ENCODE data around the gene SPP2.

SPP2 gene, protein sequence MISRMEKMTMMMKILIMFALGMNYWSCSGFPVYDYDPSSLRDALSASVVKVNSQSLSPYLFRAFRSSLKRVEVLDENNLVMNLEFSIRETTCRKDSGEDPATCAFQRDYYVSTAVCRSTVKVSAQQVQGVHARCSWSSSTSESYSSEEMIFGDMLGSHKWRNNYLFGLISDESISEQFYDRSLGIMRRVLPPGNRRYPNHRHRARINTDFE

DNA sequence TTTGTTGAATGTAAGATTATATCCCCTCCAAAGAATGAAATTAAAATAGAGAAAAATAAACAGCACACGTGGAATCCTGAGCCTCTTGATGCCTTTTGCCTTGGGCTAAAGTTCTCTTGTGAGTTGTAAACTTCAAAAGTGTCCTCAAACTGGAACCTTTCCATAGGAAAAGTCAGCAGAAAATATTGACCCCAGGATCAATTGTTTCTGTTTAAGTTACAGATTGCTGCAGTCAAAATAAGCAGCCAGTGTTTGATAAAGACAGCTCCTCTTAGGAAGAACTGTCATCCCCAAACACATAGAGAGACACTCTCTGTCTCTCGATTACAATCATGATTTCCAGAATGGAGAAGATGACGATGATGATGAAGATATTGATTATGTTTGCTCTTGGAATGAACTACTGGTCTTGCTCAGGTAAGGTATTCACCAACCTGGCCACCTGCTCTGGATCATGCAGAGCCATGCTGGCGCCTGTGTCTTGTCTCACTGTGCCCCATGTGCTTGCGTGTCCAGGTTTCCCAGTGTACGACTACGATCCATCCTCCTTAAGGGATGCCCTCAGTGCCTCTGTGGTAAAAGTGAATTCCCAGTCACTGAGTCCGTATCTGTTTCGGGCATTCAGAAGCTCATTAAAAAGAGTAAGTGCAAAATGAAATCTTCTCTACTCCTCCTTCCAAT is at the start of gene SPP2:
Gene SPP2, plus strand, starts transcription at position 248 of the 681 bp plus-strand sequence. Its CDS starts 85 bp downstream, at position 333.
- DNase-seq, result no peak

DNA sequence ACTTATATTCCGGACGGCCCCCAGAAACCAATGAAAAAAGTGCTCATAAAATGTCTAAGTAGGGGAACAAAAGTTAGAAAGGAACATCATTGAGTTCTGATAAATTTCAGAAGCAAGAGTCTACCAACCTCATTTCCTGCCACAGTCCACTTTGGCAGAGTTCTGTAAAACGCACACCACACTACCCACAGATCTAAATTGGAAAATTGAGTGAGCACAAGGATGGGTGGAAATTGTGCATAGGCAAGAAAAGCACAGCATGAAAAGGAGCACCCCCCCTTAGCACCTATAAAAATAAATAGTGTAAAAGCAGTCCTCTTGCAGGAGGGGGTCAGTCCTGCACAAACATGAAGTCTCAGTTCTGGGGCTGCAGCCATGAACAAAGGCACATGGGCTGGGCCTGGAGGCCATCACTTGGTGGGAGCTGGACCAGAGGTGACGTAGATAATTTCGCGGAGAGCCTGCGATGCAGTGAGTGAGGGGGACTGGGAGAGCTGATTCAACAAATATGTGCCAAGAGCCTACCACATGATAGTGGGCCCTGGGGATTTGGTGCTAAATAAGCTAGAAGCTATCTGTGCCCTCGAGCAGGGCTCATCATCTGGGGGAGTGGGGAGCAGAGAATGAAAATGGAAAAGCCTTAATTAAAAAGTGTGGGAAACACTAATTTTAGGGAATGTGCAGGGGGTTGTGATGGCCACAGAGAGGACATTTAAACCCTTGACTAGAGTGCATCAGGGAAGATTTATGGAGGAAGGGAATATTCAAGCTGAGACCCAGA is 48.9 kb upstream of the SPP2 start:
- no peak for DNase-seq

DNA sequence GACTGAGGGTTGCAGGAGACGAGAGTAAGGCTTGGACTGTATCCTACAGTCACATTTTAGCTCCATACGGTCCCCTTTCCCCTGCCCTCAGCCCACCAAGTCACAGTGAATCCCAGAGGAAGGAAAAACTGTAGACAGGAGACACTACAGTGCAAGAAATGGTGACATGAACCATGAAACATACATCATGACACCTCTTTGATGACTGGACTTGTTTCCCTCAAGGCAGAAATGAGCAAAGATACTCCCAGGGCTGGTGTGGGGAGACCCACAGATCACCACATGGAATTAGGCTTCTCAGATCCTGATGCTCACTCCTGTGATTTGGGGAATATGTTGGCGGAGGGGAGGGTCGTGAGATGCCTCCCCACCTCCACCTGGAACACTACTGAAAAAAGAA is 48.2 kb upstream of the SPP2 start:
- DNase-seq, result no peak

DNA sequence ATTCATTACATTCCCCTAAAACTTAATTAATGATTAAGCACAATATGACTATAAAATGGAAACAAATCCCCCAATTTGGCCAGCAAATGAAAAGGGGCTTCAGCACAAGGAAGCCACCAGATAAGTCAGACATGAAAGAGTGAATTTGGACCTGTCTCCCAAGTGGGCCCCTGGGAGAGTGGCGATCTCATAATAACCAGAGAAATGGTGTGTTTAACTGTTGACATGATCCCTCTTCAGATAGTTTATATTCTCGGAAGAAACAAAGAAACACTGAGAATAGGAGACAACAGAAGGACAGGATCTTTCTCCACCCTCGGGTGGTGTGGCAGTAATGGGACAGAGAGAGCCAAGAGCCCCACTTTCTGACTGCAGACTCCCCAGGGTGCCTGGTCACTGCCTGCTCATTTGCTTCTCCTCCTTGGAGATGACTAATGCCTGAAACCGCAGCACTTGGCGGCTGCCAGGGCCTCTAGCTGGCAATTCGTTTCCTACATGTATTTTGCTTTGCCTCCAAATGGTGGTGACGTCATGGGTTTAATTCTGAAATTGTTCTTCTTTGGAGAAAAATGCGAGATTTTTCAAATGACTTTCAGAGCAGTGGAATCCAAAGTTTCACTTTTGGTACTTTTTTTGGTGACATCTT is 46.4 kb upstream of the SPP2 start:
- DNase-seq, result no peak

DNA sequence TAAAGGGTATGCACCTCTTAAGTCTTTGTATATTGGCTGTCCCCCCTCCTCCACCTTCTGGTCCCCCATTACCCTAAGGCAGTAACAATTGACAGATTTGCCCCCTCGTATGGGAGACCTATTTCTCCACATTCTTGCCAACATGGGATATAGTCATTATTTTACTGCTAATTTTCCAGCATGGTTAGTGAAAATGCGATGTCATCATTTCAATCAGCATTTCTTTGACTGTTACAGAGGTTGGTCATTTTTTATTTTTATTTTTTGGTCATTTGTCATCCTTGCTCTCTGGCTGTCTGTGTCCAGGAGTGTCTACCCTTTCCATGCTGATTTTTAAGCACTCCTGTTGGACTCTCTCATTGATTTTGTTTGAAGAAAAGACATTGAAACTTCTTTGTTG is 45.4 kb upstream of the SPP2 start:
- DNase-seq, result no peak

DNA sequence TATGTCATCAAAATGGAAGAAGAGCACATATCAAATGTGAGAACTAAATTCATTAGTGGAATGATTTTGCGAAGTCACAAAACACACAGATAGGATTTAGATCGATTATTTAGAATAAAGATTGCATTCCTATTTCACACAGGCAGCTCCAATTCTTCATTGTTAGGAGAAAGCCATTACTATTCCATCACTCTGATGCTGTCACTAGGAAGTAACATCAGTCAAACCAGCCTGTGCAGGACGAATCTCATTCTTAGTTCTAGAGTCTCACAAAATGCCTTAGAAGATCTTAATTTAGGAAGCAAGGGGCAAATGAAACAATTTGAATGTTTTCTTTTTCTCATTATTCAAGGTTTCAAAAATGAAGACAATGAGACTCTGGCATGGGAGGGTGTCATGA is 44.0 kb upstream of the SPP2 start:
- DNase-seq, result no peak

DNA sequence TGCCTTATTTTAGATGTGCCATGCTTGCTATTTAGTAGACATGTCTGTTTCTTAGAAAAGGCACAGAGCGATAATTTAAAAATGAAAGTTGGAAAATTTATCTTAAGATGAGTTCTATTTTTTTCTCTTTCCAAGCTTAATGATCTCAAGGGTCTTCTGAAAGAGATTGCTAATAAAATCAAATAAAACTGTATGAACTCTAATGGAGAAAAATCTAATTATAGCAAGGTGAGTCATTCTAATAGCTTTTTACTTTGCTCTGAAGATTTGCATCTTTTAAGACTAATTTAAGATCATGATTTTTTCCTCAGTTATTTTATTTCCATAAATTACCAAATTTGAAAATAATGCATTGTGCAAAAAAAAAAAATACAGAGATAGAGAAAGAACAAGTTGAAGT is 36.1 kb upstream of the SPP2 start:
- DNase-seq, result no peak

DNA sequence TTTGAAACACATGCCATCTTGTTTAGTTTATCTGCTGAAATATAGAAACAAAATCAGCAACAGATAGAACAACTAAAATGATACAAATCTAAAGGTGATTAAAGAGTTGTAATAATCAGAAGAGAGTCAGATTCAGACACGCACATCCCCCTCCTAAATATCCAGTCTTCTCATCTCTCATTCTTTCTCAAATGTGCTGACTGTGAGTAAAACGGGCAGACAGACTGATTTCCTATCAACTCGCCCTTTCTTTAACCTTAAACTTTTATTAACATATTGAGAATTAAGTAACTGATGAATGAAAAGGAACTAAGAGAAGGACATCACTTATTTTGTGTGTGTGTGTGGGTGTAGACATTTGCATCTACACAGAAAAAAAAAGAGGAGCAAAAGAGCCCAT is 34.6 kb upstream of the SPP2 start:
- no peak for DNase-seq

DNA sequence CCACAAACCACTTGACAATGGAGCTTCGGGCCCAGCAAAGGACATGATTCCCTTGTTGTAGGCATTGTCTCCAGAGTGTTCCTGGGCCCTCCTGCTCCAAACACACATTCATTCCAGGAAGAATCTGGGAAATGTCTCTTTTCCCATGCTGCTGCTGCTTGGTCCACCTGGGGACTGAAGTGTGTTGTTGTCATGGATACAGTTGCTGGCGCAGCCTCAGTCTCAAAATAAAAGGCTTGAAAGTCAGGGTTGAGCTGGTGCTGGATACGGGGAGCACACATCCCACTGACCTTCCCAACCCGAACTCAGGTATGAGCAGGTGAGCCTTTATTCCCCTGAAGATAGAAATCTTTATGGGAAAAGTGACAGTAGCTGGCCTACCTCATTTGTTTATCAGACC is 30.6 kb upstream of the SPP2 start:
- DNase-seq, result no peak

DNA sequence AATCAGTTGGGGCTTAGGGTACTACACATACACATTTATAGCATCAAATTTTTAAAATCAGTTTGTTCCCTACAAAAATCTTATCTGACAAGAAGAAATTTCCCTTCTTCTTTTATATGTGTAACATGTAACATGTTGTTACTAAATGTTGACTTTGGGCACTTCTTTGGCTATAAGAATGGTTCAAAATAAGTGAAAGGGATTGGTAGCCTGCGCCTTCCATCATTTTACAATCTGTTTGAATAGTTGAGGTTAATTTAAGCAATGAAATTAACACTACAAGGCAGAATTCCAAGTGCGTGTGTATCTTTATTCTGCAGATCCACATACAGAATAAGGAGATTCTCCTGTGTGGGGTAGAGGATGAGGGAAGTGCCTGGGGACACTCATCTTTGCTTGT is 30.2 kb upstream of the SPP2 start:
- no peak for DNase-seq

DNA sequence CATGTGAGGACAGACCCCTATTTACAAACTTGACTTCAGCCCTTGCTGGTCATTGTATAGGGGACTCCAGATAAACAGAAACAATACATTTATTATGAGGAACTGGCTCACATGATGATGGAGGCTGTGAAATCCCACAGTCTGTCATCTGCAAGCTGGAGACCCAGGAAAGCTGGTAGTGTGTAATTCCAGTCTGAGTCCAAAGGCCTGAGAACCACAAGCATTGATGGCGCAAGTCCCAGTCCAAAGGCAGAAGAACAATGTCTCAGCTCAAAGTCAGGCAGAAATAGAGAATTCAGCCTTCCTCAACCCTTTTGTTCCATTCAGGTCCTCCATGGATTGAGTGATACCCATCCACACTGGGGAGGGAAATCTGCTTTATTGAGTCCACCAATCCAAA is 28.1 kb upstream of the SPP2 start:
- DNase-seq, result no peak

DNA sequence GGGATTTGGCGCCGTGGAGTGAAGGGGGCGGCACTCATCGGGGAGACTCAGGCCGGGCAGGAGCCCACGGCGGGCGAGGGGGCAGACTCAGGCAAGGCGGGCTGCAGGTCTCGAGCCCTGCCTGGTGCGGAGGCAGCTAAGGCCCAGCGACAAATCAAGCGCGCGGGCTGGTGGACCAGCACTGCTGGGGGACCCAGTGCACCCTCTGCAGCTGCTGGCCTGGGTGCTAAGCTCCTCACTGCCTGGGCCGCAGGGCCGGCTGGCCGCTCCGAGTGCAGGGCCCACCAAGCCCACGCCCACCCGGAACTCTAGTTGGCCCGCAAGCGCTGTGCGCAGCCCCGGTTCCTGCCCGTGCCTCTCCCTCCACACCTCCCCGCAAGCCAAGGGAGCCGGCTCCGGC is 26.2 kb upstream of the SPP2 start:
- no peak for DNase-seq

DNA sequence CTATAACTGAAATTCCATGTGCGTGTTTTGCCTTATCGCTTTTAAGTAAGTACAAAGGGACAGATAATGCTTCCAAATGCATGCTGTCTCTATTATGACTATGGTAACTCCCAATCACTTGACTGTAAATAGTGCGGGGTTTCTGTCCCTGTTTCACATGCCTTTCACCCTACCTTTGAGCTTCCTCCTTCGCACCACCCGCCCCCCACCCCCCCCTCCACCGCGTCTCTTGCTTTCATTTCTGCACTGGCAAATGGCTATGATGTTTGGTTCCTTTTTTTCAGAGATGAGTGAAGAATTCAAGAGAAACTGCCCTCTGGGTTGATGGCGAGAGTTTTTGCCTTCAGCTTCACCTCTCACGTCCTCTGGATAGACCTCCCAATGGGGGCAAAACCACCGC is 25.0 kb upstream of the SPP2 start:
- no peak for DNase-seq

DNA sequence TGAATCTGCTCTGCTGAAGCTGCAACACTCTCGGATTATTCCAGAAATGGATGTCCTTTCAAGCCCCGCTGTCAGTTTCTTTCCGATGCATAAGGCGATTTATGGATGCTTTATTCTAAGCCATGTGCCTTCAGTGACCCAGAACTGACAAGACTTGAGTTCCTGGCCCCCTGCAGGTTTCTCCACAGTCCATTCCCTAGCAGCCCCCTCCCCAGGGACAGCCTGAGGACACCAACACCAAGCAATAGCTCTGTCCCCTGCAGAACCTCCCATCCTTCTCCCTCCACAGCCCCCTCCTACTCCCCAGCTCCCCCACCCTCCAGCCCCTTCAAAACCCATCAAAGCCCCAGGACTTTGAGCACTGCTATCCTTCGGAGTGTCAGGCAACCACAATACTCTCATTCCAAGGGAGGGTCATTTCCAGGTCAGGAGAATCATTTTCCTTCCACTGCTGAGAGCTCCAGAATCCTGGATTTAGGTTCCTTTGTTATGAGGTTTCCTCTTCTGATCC is 24.6 kb upstream of the SPP2 start:
- no peak for DNase-seq

DNA sequence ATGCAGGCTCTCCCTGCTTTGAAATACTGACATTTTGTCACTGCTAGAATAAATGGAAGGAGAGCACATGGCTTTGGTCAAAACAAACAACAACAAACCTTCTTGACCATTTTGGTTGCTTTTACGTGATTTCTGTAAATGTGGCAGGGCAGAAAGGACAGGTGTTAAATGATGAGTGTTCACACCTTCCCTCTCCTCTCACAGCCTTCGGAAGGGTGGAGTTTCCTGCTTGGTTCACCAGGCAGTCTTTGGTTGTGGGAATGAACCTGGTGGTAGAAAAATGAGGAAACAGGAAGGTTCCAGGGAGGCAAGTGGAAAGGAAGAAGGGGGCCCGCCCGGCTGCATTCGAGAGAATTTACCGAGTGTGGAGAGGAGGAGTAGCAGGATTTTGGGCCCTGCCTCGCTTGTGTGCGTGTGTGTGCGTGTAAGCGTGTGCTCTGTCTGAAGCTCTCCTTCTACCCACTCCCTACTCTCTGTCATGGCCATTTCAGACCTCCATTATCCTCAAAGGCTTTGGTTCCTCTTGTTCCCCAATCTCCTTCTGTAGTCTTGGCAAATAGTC is 23.7 kb upstream of the SPP2 start:
- no peak for DNase-seq

DNA sequence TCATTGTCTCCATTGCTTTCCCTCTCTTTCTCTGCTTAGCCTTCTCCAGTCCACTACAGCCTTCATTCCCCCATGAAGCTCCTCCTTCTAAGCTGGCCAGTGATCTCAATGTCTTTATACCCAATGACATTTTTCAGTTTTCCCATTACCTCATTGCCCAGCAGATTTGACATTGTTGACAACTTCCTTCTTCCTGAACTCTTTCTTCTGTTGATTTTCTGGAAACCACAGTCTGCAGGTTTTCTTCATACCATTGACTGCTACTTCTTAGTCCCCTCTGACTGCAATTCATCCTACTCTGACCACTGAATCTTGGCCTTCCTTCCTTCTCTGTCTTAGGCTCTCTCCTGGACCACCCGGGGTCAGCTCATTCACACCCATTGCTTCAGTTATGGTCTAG is 22.9 kb upstream of the SPP2 start:
- DNase-seq, result no peak

DNA sequence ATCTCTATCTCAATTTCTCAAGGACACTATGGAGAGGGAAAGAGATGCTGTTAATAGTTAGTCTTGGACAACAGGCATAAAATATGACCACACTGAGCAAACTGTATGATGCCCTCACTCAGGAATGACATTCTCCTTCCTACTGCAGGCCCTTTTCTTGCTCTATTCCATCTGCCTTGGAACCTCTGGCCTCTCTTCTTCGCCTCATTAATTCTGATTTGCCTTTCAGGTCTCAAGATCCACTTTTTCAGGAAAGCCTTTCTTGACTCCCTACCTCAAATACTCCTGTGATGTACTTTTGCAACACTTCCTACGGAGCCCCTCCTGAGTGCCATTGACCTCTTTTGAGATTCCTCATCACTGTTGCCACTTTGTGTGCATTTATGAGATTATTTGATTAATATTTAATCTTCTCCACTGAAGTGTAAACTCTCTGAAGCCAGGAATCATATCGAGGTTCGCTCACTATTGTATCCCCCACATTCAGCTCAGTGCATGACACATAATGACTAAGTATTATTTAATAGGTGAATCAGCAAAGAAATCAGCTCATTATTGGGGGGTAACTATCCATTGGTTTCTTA is 21.3 kb upstream of the SPP2 start:
- DNase-seq, result no peak

DNA sequence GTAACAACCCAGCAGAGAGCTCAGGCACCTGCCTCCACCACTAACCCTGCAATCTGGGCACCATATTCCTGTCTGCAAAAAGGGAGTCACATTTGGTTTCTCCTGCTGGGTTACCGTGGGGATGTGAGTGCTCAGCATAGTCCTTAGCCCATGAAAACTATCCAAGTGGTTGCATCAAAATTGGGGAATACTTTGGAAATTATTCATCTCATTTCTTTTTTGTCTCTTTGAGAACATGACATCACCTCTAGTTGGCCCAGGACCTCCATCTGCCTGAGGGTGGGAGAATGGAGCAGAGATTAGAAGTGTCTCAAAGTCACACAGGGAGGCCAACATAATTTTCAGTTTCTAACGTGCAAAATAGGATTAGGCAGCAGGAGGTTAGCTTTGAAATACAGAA is 19.3 kb upstream of the SPP2 start:
- no peak for DNase-seq

DNA sequence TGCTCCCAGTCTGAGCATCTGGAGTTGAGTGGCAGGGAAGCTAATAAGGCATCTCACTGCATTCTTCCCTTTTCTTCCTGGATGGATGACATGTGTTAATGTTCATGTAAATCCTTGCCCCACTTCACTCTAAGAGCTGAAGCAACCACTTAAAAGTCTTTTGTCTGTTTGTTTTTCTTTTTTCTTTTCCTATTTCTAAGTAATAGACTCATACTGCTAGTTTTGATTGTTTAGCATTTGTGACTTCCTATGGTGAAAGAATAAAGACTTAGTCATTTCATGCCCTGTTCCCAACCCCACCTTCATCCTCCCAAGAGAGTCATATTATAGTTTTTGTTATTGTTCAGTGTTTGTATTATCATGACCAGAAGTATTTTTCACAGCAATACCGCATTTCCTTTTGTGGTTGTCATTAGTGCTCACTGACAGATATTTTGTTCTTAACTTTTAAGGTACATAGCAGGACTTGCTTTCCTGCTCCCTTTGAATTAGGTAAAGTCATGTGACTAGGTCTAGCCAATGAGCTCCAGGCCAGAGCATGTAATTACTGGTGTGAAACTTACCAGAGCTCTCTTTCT is 18.1 kb upstream of the SPP2 start:
- no peak for DNase-seq

DNA sequence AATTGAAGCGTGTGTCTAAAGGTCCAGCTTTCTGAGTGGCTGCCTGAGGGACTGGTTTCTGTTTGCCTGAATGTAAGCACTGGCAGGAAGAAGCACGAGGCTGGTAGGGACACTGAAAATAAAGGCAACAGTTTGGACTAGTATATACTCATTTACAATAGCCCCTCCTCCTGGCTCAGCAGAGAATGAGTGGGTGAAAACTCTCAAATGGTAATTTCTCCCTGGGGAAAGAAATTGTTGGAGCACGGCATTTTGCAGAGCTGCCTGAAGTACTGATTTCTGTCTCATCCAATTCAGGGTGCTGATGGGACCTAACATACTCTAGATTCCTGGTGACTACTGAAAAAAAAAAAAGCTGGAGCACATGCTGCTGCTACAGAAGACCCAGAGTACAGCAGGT is 17.3 kb upstream of the SPP2 start:
- no peak for DNase-seq

DNA sequence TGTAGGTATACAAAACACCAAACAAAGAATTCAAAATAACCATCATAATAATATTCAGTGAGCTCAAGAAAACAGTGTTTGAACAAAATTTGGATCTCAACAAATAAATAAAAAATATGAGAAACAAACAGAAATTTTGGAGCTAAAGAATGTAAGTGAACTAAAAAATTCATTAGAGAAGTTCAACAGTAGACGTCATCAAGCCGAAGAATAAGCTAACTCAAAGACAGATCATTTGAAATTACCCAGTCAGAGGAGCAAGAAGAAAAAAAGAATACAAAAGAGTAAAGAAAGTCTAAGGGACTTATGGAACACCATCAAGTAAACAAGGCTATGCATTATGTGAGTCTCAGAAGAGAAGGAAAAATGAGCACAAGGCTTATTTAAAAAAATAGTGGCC is 16.6 kb upstream of the SPP2 start:
- no peak for DNase-seq

DNA sequence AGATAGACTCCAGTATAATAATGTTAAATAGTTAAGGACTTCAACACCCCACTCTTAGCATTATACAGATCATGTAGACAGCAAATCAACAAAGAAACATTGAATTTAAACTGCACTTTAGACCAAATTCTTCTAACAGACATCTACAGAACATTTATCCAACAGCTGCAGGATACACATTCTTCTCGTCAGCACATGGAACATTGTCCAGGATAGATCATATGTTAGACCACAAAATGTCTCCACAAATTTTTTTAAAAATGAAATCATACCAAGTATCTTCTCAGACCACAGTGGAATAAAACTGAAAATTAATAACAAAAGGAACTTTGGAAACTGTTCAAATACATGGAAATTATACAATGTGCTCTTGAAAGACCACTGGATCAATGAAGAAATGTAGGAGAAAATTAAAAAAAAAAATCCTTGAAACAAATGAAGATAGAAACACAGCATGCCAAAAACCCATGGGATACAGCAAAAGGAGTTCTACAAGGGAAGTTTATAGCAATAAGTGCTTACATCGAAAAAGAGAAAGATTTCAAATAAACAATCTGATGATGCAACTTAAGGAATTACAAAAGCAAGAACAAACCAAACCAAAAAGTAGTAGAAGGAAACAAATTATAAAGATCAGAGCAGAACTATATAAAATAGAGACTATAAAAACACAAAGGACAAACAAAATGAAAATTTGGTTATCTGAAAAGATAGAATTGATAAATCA is 12.3 kb upstream of the SPP2 start:
- no peak for DNase-seq
